Keratinocyte (primary cell): ENCODE measurements around the gene ATE1. TPM values are rescaled to one million over a fixed set of nuclear protein-coding genes. Genes with fewer than 3 reads are reported as not detected.

ENCODE experiments used
- DNase-seq: peaks from one replicate; pipeline ENCODE4 v3.0.0-alpha.2; 2011; ENCODE audit warnings: low read depth, missing footprints, low spot score
- FAIRE-seq: peaks from 2 replicates; lab custom pipeline; 2011; peaks lifted over from hg19 to GRCh38; lab: Jason Lieb, UNC
- H2AFZ ChIP-seq: 2 replicates; pipeline ENCODE4 v1.6.0; 2012; ENCODE audit warnings: low read length, control low read depth, inconsistent platforms; ENCODE audit not compliant: control insufficient read depth
- H3K27ac ChIP-seq: 2 replicates; pipeline ENCODE4 v1.5.1; 2011; ENCODE audit warnings: low read length; ENCODE audit not compliant: control insufficient read depth, insufficient read depth
- H3K27me3 ChIP-seq: 3 replicates; pipeline ENCODE4 v1.6.0; 2011; ENCODE audit warnings: low read length; ENCODE audit not compliant: control insufficient read depth, insufficient read depth; ENCODE audit errors: extremely low read depth
- H3K36me3 ChIP-seq, 2 experiments: 2 replicates in 1 of 2; 3 replicates in 1 of 2; pipeline ENCODE4 v1.5.1; 2011; ENCODE audit warnings: low read length in 2 of 2, mild to moderate bottlenecking in 1 of 2; ENCODE audit not compliant: control insufficient read depth in 2 of 2, insufficient read depth in 2 of 2; ENCODE audit errors: extremely low read depth in 1 of 2
- H3K4me1 ChIP-seq: 3 replicates; pipeline ENCODE4 v1.5.1; 2011; ENCODE audit warnings: low read length; ENCODE audit not compliant: control insufficient read depth, insufficient read depth; ENCODE audit errors: extremely low read depth
- H3K4me2 ChIP-seq: 3 replicates; pipeline ENCODE4 v1.6.0; 2011; ENCODE audit warnings: low read depth, low read length; ENCODE audit not compliant: control insufficient read depth, insufficient read depth; ENCODE audit errors: extremely low read depth
- H3K4me3 ChIP-seq, 3 experiments: fragments of 200-600 bp in 1 of 3; sonication (generic) in 1 of 3; 2 replicates in 2 of 3; 3 replicates in 1 of 3; pipeline ENCODE4 v1.5.1; 2011 to 2016; ENCODE audit warnings: low read length in 3 of 3, mild to moderate bottlenecking in 3 of 3, control low read depth in 2 of 3, inconsistent platforms in 1 of 3, low read depth in 1 of 3, mixed read lengths in 1 of 3, mixed run types in 1 of 3, moderate library complexity in 1 of 3; ENCODE audit not compliant: control insufficient read depth in 2 of 3, insufficient read depth in 2 of 3; ENCODE audit errors: extremely low read depth in 1 of 3
- H3K79me2 ChIP-seq: 2 replicates; pipeline ENCODE4 v1.6.0; 2012; ENCODE audit warnings: low read length; ENCODE audit not compliant: control insufficient read depth, insufficient read depth
- H3K9ac ChIP-seq: 3 replicates; pipeline ENCODE4 v1.6.0; 2011; ENCODE audit warnings: low read length; ENCODE audit not compliant: control insufficient read depth, insufficient read depth; ENCODE audit errors: extremely low read depth
- H3K9me1 ChIP-seq: 3 replicates; pipeline ENCODE4 v1.6.0; 2011; ENCODE audit warnings: low read length; ENCODE audit not compliant: control insufficient read depth, insufficient read depth; ENCODE audit errors: extremely low read depth
- H3K9me3 ChIP-seq: 2 replicates; pipeline ENCODE4 v1.5.1; 2012; ENCODE audit warnings: low read depth, low read length; ENCODE audit not compliant: control insufficient read depth
- H4K20me1 ChIP-seq: 3 replicates; pipeline ENCODE4 v1.6.0; 2011; ENCODE audit warnings: low read length; ENCODE audit not compliant: control insufficient read depth, insufficient read depth; ENCODE audit errors: extremely low read depth
- CTCF ChIP-seq, 3 experiments: IDR thresholded peaks in 1 of 3; conservative IDR thresholded peaks in 1 of 3; optimal IDR thresholded peaks in 1 of 3; 2 replicates in 2 of 3; 3 replicates in 1 of 3; pipeline versions ENCODE3 to v1.5.1; 2011; ENCODE audit warnings: low read length in 3 of 3, mild to moderate bottlenecking in 3 of 3, moderate library complexity in 2 of 3, control low read depth in 1 of 3, inconsistent platforms in 1 of 3; ENCODE audit not compliant: insufficient read depth in 2 of 3; ENCODE audit errors: extremely low read depth in 1 of 3
- EZH2 ChIP-seq: IDR thresholded peaks from one replicate; pipeline ENCODE4 v1.6.1; 2012; ENCODE audit warnings: inconsistent platforms, mild to moderate bottlenecking, low read length, moderate library complexity
- dilution Hi-C: fragments of 300-500 bp; cut with MboI; formaldehyde crosslinking; loops from one replicate; pipeline ENCODE4 v1.7.0; 2020; ENCODE audit warnings: low sequenced_read_pairs; ENCODE audit not compliant: extremely low pct_ligation_motif_present
- polyA plus RNA-seq, 5 experiments: library from polyadenylated mRNA; depleted of rRNA in 3 of 5; stranded (reverse) in 3 of 5; stranded (forward) in 1 of 5; unstranded in 1 of 5; fragments of >200 nt; gene quantifications; 1 replicate in 1 of 5; 2 replicates in 3 of 5; 3 replicates in 1 of 5; pipeline versions ENCODE4 v1.2.1 to v1.2.3, GENCODE V29; 2011 to 2012; ENCODE audit warnings: missing spikeins in 2 of 5, low read depth in 1 of 5, low replicate concordance in 1 of 5

The ATE1 gene
- polyA plus RNA-seq, 1 donor (not counting 4 experiments of a cell fraction or from before 2014, with no cell fraction given) = 14.9 TPM

- TF ChIP-seq CTCF (optimal IDR thresholded peaks at IDR 0.05 in 1 of 3, IDR thresholded peaks at IDR 0.05 in 1 of 3, conservative IDR thresholded peaks at IDR 0.05 in 1 of 3; ENCODE audit: extremely low read depth in 1 of 3, insufficient read depth in 2 of 3, low read length in 3 of 3) = no peak
- no peak for TF ChIP-seq EZH2
- FAIRE-seq (no peak), DNase-seq (no peak)
- no peak overlapping the region for H3K27ac ChIP-seq
- H2AFZ ChIP-seq = no peak overlapping the region
- peaks cover 10% of the 10 kb centered on the region for H3K4me1 ChIP-seq
- peak overlapping the region; percentile 32 for H3K4me2 ChIP-seq
- no peaks in the 10 kb centered on the region for H3K36me3 ChIP-seq
- H3K4me3 ChIP-seq = no peak overlapping the region
- no peaks in the 10 kb centered on the region for H3K9me3 ChIP-seq
- no peaks in the 10 kb centered on the region for H4K20me1 ChIP-seq
- no peak overlapping the region for H3K9ac ChIP-seq
- no peaks in the 10 kb centered on the region for H3K79me2 ChIP-seq
- dilution Hi-C loops = no loop called here
- H3K9me1 ChIP-seq = no peaks in the 10 kb centered on the region
- H3K27me3 ChIP-seq = no peaks in the 10 kb centered on the region
Observed at GRCh38 chr10:121774813-121775212, 153.0 kb downstream of the ATE1 start.

- H3K27ac ChIP-seq = no peak overlapping the region
- dilution Hi-C loops = no loop called here
- no peak overlapping the region for H3K9ac ChIP-seq
- peak overlapping the region; percentile 32 for H3K4me2 ChIP-seq
- H3K9me3 ChIP-seq = no peaks in the 10 kb centered on the region
- H3K4me1 ChIP-seq = peaks cover 8% of the 10 kb centered on the region
- DNase-seq (no peak), FAIRE-seq (peak; percentile 20)
- H4K20me1 ChIP-seq = no peaks in the 10 kb centered on the region
- H3K36me3 ChIP-seq = no peaks in the 10 kb centered on the region
- no peak overlapping the region for H3K4me3 ChIP-seq
- H3K9me1 ChIP-seq = no peaks in the 10 kb centered on the region
- no peaks in the 10 kb centered on the region for H3K79me2 ChIP-seq
- no peaks in the 10 kb centered on the region for H3K27me3 ChIP-seq
- no peak for TF ChIP-seq CTCF (optimal IDR thresholded peaks at IDR 0.05 in 1 of 3, IDR thresholded peaks at IDR 0.05 in 1 of 3, conservative IDR thresholded peaks at IDR 0.05 in 1 of 3; ENCODE audit: extremely low read depth in 1 of 3, insufficient read depth in 2 of 3, low read length in 3 of 3)
- no peak overlapping the region for H2AFZ ChIP-seq
Observed at GRCh38 chr10:121774404-121774803, 153.4 kb downstream of the ATE1 start.
